Activated naive CD4-positive, alpha-beta T cell treated with anti-CD3 and anti-CD28 coated beads, Interleukin-2, amount 10 ng/mL, durations not matched to agents 7 days and 5 days (primary cell): Measurements from ENCODE around the gene SLMAP.

Experiments used
- CTCF ChIA-PET: fragments of 350-600 bp; sonication (Branson Sonifier 250); formaldehyde crosslinking; loops from one replicate; lab custom pipeline; 2021; ENCODE audit warnings: antibody characterized with exemption; lab: Charles Lee
- DNase-seq: peaks from one replicate; pipeline ENCODE4 v3.0.0-alpha.2; 2020
- H3K27ac Mint-ChIP-seq: one replicate; pipeline ENCODE4 v1.8.0; 2021; ENCODE audit warnings: mild to moderate bottlenecking, moderate library complexity, mixed read lengths
- H3K27me3 Mint-ChIP-seq: one replicate; pipeline ENCODE4 v1.8.0; 2021; ENCODE audit warnings: mild to moderate bottlenecking, mixed read lengths
- H3K36me3 Mint-ChIP-seq: one replicate; pipeline ENCODE4 v1.8.0; 2021; ENCODE audit warnings: mixed read lengths
- H3K4me1 Mint-ChIP-seq: one replicate; pipeline ENCODE4 v1.8.0; 2021; ENCODE audit warnings: mixed read lengths
- H3K4me3 Mint-ChIP-seq: one replicate; pipeline ENCODE4 v1.8.0; 2021; ENCODE audit warnings: mild to moderate bottlenecking, moderate library complexity, mixed read lengths
- H3K9me3 Mint-ChIP-seq: one replicate; pipeline ENCODE4 v1.8.0; 2021; ENCODE audit warnings: mixed read lengths

The SLMAP gene

DNA sequence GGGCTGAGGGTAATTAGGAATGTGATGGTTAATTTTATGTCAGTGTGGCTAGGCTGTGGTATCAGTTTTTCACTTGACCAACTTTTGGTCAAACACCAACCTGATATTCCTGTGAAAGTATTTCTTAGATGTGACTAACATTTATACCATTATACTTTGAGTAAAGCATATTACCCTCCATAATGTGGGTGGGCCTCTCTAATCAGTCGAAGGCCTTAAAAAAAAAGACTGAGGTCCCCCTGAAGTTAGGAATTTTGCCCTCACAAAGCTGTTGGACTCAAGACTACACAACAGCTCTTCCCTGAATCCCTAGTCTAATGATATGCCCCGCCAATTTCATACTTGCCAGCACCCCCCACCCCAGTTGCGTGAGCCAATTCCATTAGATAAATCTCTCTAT lies 12.5 kb downstream of the SLMAP start:
- Mint-ChIP-seq H3K27ac (no peak overlapping the region), H3K4me1 (peaks cover 18% of the 10 kb centered on the region)
- no peak for DNase-seq

DNA sequence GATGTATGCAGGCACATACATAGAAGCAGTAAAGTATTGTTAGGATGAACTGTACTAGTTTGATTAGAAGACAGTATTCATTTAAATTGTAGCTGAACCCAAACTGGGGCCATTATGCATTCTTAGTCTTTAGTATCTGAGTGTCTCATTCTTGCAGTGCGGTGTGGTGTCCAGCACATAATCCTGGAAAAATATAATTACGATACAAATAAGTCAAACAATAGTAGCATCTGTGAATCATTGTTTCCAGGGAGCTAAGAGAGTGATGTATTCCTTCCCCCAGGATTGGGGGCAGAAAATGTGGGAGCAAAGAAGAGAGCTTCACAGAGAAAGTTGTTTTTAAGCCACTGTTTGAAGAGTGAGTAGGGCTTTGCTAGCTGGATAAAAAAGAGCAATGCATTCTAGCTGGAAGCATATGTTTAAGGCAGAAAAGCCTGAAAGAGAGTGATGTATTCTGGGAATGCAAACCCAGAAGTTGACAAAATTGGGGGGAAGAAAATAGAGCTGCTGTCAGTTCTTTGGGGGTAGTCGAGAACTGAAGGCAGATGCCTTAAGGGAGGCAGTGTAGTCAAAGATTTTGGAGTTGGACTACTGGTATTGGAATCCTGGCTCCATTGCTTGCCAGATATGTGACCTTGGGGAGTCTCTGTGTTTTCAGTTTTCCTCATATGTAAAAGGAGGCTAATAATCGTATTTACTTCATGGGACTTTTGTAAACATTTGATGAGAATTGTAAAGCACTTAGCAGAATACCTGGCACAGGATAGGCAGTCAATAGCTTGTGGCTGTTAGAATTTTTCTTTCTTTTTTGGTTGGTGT lies 14.1 kb downstream of the SLMAP start:
- Mint-ChIP-seq H3K9me3 (no peaks in the 10 kb centered on the region), H3K27ac (no peak overlapping the region), H3K27me3 (no peaks in the 10 kb centered on the region), H3K4me1 (peaks cover 6% of the 10 kb centered on the region), H3K36me3 (peaks cover 32% of the 10 kb centered on the region), H3K4me3 (no peak overlapping the region)
- CTCF ChIA-PET: interaction anchor here (0.9 kb wide), 1 partner anchor 10 kb away, joined by 3 read pairs; no protein-coding TSS in a partner anchor
- no peak for DNase-seq

More for the DNA sequence above, 12.5 kb downstream of the SLMAP start:
- Mint-ChIP-seq H3K36me3 (peaks cover 41% of the 10 kb centered on the region), H3K4me3 (no peak overlapping the region), H3K9me3 (no peaks in the 10 kb centered on the region), H3K27me3 (no peaks in the 10 kb centered on the region)
- CTCF ChIA-PET: interaction anchor here (0.5 kb wide), 1 partner anchor 264 kb away, joined by 3 read pairs; no protein-coding TSS in a partner anchor

DNA sequence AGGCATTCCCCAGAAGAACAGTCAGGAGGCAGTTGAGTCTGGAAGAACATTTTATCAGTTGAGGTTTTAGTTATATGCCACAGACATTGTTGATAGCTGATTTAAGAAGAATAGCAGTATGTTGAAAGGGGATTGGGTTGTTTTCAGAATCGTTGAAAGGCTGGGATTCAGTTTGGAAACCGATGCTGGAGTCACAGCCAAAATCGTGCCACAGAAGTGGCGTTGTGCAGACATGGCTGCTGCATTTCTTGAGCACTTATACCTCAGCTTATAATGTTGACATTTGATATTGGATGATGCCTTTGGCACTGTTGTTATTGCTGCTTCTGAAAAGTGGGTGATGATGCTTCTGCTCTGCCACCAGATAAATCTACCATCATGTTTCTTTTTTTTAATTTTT lies 16.1 kb downstream of the SLMAP start:
- Mint-ChIP-seq H3K36me3 (peaks cover 24% of the 10 kb centered on the region), H3K9me3 (no peaks in the 10 kb centered on the region), H3K27me3 (no peaks in the 10 kb centered on the region), H3K4me1 (peaks cover 2% of the 10 kb centered on the region), H3K4me3 (no peak overlapping the region), H3K27ac (no peak overlapping the region)
- CTCF ChIA-PET: interaction anchor here (1.2 kb wide), 1 partner anchor 11 kb away, joined by 4 read pairs; no protein-coding TSS in a partner anchor
- no peak for DNase-seq

DNA sequence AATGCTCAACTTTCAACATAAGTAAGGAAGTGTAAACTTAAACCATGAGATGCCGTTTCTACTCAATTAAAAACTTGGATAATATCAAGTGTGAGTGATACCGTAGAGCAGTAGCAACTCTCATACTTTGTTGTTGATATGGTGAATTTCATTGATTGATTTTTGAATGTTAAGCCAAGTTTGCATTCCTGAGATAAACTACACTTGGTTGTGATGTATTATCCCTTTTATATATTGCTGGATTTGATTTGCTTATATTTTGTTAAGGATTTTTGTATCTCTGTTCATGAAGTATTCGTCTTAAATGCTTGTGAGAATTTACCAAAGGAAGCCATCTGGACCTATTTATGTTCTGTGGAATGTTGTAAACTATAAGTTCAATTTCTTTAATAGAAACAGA lies 21.7 kb downstream of the SLMAP start:
- no peak overlapping the region for H3K4me3 Mint-ChIP-seq
- no peak for DNase-seq
- no peak overlapping the region for H3K27ac Mint-ChIP-seq
- H3K27me3 Mint-ChIP-seq: no peaks in the 10 kb centered on the region
- H3K36me3 Mint-ChIP-seq: peaks cover 5% of the 10 kb centered on the region
- H3K9me3 Mint-ChIP-seq: no peaks in the 10 kb centered on the region
- H3K4me1 Mint-ChIP-seq: peaks cover 6% of the 10 kb centered on the region
- CTCF ChIA-PET: no interaction called here

DNA sequence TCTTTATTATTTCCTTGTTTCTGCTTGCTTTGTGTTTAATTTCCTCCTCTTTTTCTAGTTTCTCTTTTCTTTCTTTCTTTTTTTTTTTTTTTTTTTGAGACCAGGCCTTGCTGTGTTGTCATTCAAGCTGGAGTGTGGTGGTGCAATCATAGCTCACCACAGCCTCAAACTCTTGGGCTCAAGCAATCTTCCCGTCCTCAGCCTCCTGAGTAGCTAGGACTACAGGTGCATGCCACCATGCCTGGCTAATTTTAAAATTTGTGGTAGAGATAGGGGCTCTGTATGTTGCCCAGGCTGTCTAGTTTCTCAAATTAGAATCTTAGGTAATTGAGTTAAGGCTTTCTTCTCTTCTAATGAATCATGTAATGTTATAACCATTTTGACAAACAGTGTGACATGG lies 22.4 kb downstream of the SLMAP start:
- no peak for DNase-seq
- no peaks in the 10 kb centered on the region for H3K27me3 Mint-ChIP-seq
- peak overlapping the region; percentile 58 for H3K27ac Mint-ChIP-seq
- H3K36me3 Mint-ChIP-seq: peaks cover 9% of the 10 kb centered on the region
- no peak overlapping the region for H3K4me3 Mint-ChIP-seq
- CTCF ChIA-PET: interaction anchor here (1.0 kb wide), 1 partner anchor 408 kb away, joined by 3 read pairs; no protein-coding TSS in a partner anchor
- H3K9me3 Mint-ChIP-seq: no peaks in the 10 kb centered on the region
- peaks cover 6% of the 10 kb centered on the region for H3K4me1 Mint-ChIP-seq

DNA sequence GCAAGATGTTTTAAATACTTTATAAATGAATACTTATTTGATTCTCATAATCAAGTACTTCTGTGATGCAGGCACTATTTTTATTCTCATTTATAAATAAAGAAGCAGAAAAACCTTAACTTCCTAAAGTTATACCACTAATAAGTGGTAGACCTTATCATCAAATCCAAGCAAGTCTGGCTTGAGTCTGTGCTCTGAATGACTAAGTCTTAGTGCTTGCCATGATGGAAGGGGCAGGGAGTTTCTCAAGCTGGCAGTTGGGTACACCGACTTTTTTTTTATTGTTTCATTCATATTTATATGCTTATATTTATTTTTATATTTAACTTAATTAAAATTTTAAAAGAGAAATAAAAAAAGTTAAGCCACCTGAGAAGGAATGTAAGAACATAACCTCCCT lies 23.6 kb downstream of the SLMAP start:
- no peaks in the 10 kb centered on the region for H3K27me3 Mint-ChIP-seq
- H3K4me3 Mint-ChIP-seq: no peak overlapping the region
- no peak for DNase-seq
- H3K36me3 Mint-ChIP-seq: peaks cover 12% of the 10 kb centered on the region
- no peak overlapping the region for H3K27ac Mint-ChIP-seq
- CTCF ChIA-PET: interaction anchor here (1.1 kb wide), 1 partner anchor 10 kb away, joined by 3 read pairs; no protein-coding TSS in a partner anchor
- no peaks in the 10 kb centered on the region for H3K9me3 Mint-ChIP-seq
- H3K4me1 Mint-ChIP-seq: peaks cover 6% of the 10 kb centered on the region

DNA sequence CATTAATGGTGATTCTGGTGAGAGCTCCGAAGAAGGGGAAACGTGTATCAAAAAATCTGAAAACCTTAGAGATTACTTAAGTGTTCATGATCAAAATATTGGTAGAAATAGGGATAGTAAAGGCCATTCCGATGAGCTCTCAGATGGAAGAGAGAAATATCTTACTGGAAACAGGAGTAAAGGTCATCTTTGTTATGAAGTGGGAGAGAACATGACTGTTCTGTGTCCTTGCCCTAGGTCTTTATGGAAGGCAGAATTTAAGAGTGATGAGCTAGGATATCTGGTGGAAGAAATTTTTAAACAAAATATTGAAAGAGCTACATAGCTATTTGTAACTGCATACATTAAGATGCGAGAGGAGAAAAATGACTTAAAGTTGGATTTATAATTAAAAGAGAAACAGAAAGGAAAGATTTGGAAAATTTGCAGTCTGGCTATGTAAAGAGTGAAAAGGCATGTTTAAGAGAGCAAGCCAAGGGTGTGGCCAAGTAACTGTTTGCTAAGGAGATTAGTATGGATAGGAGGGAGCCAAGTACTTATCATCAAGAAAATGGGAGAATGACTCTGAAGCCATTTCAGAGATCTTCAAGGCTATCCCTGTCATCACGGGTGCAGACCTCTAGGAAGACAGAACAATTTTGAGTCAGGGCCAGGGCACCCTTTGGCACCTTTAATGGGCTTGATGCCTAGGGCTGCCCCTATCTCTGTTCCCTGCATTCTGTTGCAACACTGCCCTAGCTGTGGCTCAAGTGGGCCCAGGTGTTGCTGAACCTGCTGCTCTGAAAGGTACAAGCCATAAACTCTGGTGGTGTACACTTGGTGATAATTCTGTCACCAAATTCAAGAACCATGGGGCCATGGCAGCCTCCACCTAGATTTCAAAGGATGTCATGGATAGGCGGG lies 27.3 kb downstream of the SLMAP start:
- Mint-ChIP-seq H3K4me1 (peaks cover under 1% of the 10 kb centered on the region), H3K4me3 (no peak overlapping the region), H3K27me3 (no peaks in the 10 kb centered on the region), H3K36me3 (peaks cover 13% of the 10 kb centered on the region), H3K9me3 (no peaks in the 10 kb centered on the region), H3K27ac (no peak overlapping the region)
- no peak for DNase-seq
- CTCF ChIA-PET: interaction anchor here (1.2 to 1.5 kb wide), 2 partner anchors 11 to 12 kb away, joined by 4 read pairs; no protein-coding TSS in a partner anchor

DNA sequence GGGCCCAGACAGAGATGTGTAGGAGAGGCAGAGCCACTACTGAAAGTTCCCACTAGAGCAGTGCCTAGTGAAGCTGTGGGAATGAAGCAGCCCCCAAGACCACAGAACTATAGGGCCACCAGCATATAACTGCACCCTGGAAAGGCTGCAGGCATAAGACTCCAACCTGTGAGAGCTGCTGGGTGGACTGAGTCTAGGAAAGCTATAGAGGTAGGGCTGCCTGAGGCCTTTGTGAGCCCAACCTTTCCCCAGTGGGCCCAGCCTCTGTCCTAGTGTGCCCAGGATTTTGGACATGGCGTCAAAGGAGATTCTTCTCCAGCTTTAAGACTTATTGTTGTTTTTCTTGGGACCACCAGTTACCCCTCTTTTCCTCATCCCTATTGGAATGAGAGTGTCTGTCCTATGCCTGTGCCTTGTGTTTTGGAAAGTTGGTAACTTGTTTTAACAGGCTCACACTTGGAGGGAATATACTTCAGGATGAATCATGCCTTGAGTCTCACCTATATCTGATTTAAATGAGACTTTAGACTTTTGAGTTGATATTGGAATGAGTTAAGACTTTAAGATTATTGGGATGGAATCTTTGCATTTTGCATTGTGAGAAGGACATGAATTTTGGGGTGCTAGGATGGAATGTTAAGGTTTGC lies 28.1 kb downstream of the SLMAP start:
- H3K36me3 Mint-ChIP-seq: peaks cover 13% of the 10 kb centered on the region
- H3K4me1 Mint-ChIP-seq: no peaks in the 10 kb centered on the region
- H3K27ac Mint-ChIP-seq: no peak overlapping the region
- CTCF ChIA-PET: no interaction called here
- no peaks in the 10 kb centered on the region for H3K9me3 Mint-ChIP-seq
- H3K4me3 Mint-ChIP-seq: no peak overlapping the region
- H3K27me3 Mint-ChIP-seq: no peaks in the 10 kb centered on the region
- DNase-seq: no peak

DNA sequence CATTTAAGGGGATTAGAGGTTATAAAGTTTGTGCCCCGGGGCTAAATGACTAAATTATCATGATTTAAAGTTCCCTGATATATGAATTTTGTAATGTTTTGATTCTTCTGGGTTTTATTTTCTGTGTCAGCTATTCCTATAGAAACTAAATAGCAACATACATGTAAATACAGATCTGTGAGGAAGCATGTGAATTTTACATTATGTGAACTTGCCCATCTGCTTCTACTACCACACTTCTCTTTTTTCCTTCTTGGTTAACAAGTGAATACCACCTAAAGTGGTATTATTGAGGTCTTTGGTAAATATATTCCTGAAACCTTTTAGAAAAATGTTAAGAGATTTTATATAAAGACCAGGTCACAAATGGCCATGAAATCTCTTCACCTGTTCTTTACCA lies 29.3 kb downstream of the SLMAP start:
- Mint-ChIP-seq H3K4me3 (no peak overlapping the region), H3K4me1 (no peaks in the 10 kb centered on the region), H3K9me3 (no peaks in the 10 kb centered on the region), H3K36me3 (peaks cover 13% of the 10 kb centered on the region), H3K27me3 (no peaks in the 10 kb centered on the region), H3K27ac (no peak overlapping the region)
- CTCF ChIA-PET: no interaction called here
- no peak for DNase-seq

DNA sequence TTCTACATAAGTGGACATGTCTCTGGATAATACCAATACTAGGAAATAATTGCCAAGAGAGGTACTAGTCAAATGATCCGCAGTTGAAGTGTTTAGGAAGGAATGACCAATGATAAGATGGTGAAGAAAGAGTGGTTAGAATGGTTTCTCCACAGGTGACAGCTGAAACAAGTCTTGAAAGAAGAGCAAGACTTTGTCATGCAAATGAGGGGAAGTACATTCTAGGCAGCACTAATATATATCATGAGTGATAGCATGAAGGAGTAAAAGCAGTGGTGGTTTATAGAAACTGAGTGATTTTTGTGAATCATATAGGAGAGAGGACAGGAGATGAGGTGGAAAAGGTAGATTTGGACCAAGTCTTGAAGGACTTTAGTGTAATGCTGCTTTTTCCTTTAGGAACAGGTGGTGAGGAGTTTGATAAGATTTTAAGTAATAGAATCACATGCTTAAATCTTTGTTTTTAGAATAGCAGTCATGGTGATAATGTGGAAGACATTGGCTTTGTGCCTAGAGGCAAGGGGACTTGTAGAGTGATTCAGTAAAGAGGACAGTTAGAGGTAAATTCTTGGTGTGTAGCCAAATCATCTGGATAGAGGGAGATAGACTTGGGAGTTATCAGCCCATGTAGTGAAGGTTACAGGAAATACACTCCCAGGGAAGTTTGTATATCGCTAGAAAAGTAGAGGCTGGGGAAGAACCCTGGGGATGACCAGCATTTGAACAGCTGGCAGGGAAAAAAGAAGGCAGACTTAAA lies 31.9 kb downstream of the SLMAP start:
- CTCF ChIA-PET: no interaction called here
- Mint-ChIP-seq H3K27me3 (no peaks in the 10 kb centered on the region), H3K9me3 (no peaks in the 10 kb centered on the region), H3K4me3 (no peak overlapping the region), H3K36me3 (peaks cover 8% of the 10 kb centered on the region), H3K27ac (no peak overlapping the region), H3K4me1 (peaks cover 2% of the 10 kb centered on the region)
- no peak for DNase-seq

DNA sequence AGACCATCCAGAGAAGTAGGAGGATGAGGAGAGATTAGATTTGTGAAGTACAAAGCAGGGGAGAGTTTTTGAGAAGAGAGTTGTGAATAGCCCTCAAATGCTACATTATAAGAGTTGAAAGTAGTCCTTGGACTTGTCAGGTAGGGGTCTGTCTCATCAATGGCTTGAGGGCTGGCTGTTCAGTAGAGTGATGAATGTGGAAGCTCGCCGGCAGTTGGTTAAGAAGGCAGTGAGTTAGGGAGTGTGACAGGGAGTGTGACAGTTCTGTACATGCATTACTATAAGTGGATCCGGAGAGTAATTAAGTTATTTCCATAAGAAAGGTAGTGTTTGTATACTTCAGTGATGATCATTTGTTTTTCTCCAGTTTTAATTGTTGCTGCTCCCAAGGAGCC lies 32.5 kb downstream of the SLMAP start:
- CTCF ChIA-PET: no interaction called here
- peaks cover 3% of the 10 kb centered on the region for H3K4me1 Mint-ChIP-seq
- no peaks in the 10 kb centered on the region for H3K27me3 Mint-ChIP-seq
- no peak overlapping the region for H3K4me3 Mint-ChIP-seq
- no peak overlapping the region for H3K27ac Mint-ChIP-seq
- no peak for DNase-seq
- H3K9me3 Mint-ChIP-seq: no peaks in the 10 kb centered on the region
- peaks cover 3% of the 10 kb centered on the region for H3K36me3 Mint-ChIP-seq

DNA sequence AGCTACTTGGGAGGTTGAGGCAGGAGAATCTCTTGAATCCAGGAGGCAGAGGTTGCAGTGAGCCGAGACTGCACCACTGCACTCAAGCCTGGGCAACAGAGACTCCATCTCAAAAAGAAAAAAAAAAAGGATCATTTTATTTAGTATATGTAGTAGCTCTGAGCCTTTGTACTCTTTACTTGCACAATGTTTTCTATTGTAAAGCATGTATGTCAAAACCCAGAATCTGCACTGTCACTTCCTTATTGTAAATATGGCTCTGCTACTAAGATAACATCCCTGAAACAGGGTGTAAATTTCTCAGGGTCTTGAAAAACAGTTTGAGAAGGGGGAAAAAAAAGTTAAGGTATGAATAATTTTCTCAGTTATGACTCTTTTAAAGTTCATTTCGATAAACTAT lies 35.1 kb downstream of the SLMAP start:
- CTCF ChIA-PET: no interaction called here
- H3K9me3 Mint-ChIP-seq: no peaks in the 10 kb centered on the region
- no peak for DNase-seq
- H3K27me3 Mint-ChIP-seq: no peaks in the 10 kb centered on the region
- H3K27ac Mint-ChIP-seq: no peak overlapping the region
- H3K36me3 Mint-ChIP-seq: no peaks in the 10 kb centered on the region
- H3K4me3 Mint-ChIP-seq: no peak overlapping the region
- peaks cover 15% of the 10 kb centered on the region for H3K4me1 Mint-ChIP-seq

DNA sequence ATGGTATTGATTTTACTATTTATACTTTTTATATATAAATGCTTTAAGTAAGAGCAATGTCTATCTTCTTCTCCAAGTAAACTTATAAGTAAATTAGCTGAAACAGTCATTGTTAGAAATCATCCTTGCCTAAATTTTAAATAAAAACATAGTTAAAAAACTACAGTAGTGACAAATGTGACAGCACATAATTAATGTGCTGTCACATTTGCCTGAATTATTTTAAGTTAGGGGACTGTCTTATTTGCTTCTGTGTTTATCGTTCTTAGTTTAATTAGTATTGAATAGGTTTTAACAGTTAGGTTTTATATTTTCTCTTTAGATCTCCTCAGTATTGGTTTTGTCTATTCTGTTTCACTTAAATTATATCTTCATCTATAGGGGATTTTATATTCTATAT lies 36.1 kb downstream of the SLMAP start:
- no peak overlapping the region for H3K27ac Mint-ChIP-seq
- H3K9me3 Mint-ChIP-seq: no peaks in the 10 kb centered on the region
- peaks cover 15% of the 10 kb centered on the region for H3K4me1 Mint-ChIP-seq
- no peaks in the 10 kb centered on the region for H3K36me3 Mint-ChIP-seq
- H3K27me3 Mint-ChIP-seq: no peaks in the 10 kb centered on the region
- no peak for DNase-seq
- CTCF ChIA-PET: no interaction called here
- no peak overlapping the region for H3K4me3 Mint-ChIP-seq
